ENCODE data around the gene KCNMB2. TPM values are rescaled to one million over a fixed set of nuclear protein-coding genes. Genes with fewer than 3 reads are reported as not detected.
A peak's percentile ranks its signal among the peaks of the same experiment; 100 is the strongest.

Gene KCNMB2
- total RNA-seq, 1 experiment from 2014 or later = not detected

GRCh38 chr3:178714925-178715832, 178.9 kb downstream of the KCNMB2 start:
- Histone ChIP-seq H3K4me1 (ENCODE audit: insufficient read depth, low read length, poor library complexity, severe bottlenecking) (peaks cover 3% of the 10 kb centered on the region), H3K9me3 (ENCODE audit: low read depth, low read length, poor library complexity, severe bottlenecking) (no peaks in the 10 kb centered on the region), H3K4me3 (ENCODE audit: low read depth, low read length, poor library complexity, severe bottlenecking) (no peak overlapping the region), H3K27me3 (replicated peaks; ENCODE audit: insufficient read depth, low read depth, low read length, poor library complexity) (no peaks in the 10 kb centered on the region), H3K27ac (ENCODE audit: low read depth, low read length, poor library complexity, severe bottlenecking) (no peak overlapping the region), H3K36me3 (ENCODE audit: insufficient read depth, low read length, poor library complexity, severe bottlenecking) (no peaks in the 10 kb centered on the region)
- intact Hi-C loops (cut with micrococcal nuclease; ENCODE audit: unreplicated experiment) = no loop called here
- DNase-seq (ENCODE audit: low spot score) = no peak
- POLR2A ChIA-PET (ENCODE audit: low non-redundant PET) = no interaction called here
- TF ChIP-seq EZH2 (IDR thresholded peaks at IDR 0.05; ENCODE audit: borderline replicate concordance, low read depth, low read length, poor library complexity, severe bottlenecking) (no peak), CTCF (conservative IDR thresholded peaks at IDR 0.05; ENCODE audit: low read depth, low read length) (no peak)
- BruUV-seq (replicated peaks) = no TSS peak
- CTCF ChIA-PET = no interaction called here

DNA sequence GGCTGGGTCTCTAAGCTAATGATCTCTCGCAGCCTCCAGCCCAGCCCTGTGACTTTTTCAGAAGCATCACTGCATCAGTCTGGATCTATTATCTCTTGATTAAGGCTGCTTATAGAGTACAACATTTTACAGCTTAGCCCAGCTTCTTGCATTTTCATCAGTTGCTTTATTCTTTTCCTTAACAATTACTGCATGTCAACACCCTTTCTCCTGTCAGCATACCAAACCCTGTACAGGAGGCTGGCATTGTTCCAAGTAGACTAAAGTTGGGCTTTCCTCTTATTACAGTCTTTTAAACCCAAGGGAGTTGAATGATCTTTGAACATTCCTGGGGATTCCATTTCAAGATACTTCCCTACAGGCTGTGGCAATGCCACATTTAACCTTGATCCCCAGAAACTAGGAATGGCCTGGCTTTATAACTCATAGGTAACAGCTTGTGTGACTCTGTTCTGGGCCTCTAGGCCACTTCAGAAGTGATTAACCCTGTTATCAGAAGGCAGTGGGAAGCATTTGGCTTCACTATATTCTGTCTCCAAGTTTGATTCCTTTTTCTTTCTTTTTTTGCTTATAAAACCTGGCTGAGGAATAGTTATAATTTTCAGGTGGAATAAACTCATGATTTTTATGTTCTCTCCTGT, 182.9 kb downstream of the KCNMB2 start:
- DNase-seq (ENCODE audit: low spot score) = peak; percentile 15
- no peak overlapping the region for H3K27ac ChIP-seq (ENCODE audit: low read depth, low read length, poor library complexity, severe bottlenecking)
- H3K4me3 ChIP-seq (ENCODE audit: low read depth, low read length, poor library complexity, severe bottlenecking) = no peak overlapping the region
- CTCF ChIA-PET = no interaction called here
- no peaks in the 10 kb centered on the region for H3K36me3 ChIP-seq (ENCODE audit: insufficient read depth, low read length, poor library complexity, severe bottlenecking)
- intact Hi-C loops (cut with micrococcal nuclease; ENCODE audit: unreplicated experiment) = no loop called here
- POLR2A ChIA-PET (ENCODE audit: low non-redundant PET) = no interaction called here
- no peaks in the 10 kb centered on the region for H3K9me3 ChIP-seq (ENCODE audit: low read depth, low read length, poor library complexity, severe bottlenecking)
- H3K27me3 ChIP-seq (replicated peaks; ENCODE audit: insufficient read depth, low read depth, low read length, poor library complexity) = no peaks in the 10 kb centered on the region
- TF ChIP-seq CTCF (conservative IDR thresholded peaks at IDR 0.05; ENCODE audit: low read depth, low read length) (no peak), EZH2 (IDR thresholded peaks at IDR 0.05; ENCODE audit: borderline replicate concordance, low read depth, low read length, poor library complexity, severe bottlenecking) (no peak)
- no TSS peak for BruUV-seq (replicated peaks)
- peaks cover 3% of the 10 kb centered on the region for H3K4me1 ChIP-seq (ENCODE audit: insufficient read depth, low read length, poor library complexity, severe bottlenecking)

DNA sequence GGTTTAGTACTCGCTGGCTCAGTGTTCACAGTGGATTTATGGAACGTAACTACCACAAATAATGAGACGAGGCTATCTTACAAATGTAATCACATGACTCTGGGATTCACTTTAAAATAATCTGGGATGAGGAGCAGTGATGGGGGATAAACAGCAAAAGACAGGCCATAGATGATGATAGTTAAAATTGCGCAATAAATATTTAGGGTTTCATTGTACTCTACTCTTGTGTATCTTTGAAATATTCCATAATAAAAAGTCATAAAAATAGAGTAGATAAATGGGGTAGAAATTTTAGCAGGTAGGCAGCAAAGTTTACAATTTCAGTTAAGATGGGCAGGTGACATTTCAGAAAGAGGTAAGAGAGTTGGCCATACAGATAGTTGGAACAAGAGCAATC, 196.6 kb downstream of the KCNMB2 start:
- Histone ChIP-seq H3K9me3 (ENCODE audit: low read depth, low read length, poor library complexity, severe bottlenecking) (no peaks in the 10 kb centered on the region), H3K36me3 (ENCODE audit: insufficient read depth, low read length, poor library complexity, severe bottlenecking) (no peaks in the 10 kb centered on the region), H3K4me1 (ENCODE audit: insufficient read depth, low read length, poor library complexity, severe bottlenecking) (no peaks in the 10 kb centered on the region), H3K27ac (ENCODE audit: low read depth, low read length, poor library complexity, severe bottlenecking) (no peak overlapping the region), H3K27me3 (replicated peaks; ENCODE audit: insufficient read depth, low read depth, low read length, poor library complexity) (no peaks in the 10 kb centered on the region), H3K4me3 (ENCODE audit: low read depth, low read length, poor library complexity, severe bottlenecking) (no peak overlapping the region)
- CTCF ChIA-PET = no interaction called here
- TF ChIP-seq CTCF (conservative IDR thresholded peaks at IDR 0.05; ENCODE audit: low read depth, low read length) = no peak
- no peak for TF ChIP-seq EZH2 (IDR thresholded peaks at IDR 0.05; ENCODE audit: borderline replicate concordance, low read depth, low read length, poor library complexity, severe bottlenecking)
- POLR2A ChIA-PET (ENCODE audit: low non-redundant PET) = no interaction called here
- BruUV-seq (replicated peaks) = no TSS peak
- no peak for DNase-seq (ENCODE audit: low spot score)
- intact Hi-C loops (cut with micrococcal nuclease; ENCODE audit: unreplicated experiment) = no loop called here
